ENCODE measurements around the gene MAD1L1. TPM values are rescaled to one million over a fixed set of nuclear protein-coding genes. Genes with fewer than 3 reads are reported as not detected.

The MAD1L1 gene
- total and polyA plus RNA-seq, 2 of the 8 experiments (the other 6 are each of a cell fraction or from before 2014, with no cell fraction given), result 40.4 to 44.6 TPM

DNA sequence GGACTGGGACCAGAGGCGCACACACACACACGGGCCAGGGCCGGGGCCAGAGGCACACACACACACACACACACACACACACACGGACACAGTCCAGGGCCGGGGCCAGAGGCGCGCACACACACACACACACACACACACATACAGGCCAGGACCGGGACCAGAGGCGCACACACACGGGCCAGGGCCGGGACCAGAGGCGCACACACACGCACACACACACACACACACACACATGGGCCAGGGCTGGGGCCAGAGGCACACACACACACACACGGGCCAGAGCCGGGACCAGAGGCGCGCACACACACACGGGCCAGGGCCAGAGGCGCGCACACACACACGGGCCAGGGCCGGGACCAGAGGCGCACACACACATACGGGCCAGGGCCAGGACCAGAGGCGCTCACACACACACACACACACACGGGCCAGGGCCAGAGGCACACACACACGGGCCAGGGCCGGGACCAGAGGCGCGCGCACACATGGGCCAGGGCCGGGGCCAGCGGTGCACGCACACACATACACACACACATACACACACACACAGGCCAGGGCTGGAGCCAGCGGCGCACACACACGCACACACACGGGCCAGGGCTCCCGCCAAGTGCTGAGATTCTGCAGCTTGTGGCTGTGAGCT lies 293.8 kb downstream of the MAD1L1 start (continued):
- TF ChIP-seq, protein P1, sequence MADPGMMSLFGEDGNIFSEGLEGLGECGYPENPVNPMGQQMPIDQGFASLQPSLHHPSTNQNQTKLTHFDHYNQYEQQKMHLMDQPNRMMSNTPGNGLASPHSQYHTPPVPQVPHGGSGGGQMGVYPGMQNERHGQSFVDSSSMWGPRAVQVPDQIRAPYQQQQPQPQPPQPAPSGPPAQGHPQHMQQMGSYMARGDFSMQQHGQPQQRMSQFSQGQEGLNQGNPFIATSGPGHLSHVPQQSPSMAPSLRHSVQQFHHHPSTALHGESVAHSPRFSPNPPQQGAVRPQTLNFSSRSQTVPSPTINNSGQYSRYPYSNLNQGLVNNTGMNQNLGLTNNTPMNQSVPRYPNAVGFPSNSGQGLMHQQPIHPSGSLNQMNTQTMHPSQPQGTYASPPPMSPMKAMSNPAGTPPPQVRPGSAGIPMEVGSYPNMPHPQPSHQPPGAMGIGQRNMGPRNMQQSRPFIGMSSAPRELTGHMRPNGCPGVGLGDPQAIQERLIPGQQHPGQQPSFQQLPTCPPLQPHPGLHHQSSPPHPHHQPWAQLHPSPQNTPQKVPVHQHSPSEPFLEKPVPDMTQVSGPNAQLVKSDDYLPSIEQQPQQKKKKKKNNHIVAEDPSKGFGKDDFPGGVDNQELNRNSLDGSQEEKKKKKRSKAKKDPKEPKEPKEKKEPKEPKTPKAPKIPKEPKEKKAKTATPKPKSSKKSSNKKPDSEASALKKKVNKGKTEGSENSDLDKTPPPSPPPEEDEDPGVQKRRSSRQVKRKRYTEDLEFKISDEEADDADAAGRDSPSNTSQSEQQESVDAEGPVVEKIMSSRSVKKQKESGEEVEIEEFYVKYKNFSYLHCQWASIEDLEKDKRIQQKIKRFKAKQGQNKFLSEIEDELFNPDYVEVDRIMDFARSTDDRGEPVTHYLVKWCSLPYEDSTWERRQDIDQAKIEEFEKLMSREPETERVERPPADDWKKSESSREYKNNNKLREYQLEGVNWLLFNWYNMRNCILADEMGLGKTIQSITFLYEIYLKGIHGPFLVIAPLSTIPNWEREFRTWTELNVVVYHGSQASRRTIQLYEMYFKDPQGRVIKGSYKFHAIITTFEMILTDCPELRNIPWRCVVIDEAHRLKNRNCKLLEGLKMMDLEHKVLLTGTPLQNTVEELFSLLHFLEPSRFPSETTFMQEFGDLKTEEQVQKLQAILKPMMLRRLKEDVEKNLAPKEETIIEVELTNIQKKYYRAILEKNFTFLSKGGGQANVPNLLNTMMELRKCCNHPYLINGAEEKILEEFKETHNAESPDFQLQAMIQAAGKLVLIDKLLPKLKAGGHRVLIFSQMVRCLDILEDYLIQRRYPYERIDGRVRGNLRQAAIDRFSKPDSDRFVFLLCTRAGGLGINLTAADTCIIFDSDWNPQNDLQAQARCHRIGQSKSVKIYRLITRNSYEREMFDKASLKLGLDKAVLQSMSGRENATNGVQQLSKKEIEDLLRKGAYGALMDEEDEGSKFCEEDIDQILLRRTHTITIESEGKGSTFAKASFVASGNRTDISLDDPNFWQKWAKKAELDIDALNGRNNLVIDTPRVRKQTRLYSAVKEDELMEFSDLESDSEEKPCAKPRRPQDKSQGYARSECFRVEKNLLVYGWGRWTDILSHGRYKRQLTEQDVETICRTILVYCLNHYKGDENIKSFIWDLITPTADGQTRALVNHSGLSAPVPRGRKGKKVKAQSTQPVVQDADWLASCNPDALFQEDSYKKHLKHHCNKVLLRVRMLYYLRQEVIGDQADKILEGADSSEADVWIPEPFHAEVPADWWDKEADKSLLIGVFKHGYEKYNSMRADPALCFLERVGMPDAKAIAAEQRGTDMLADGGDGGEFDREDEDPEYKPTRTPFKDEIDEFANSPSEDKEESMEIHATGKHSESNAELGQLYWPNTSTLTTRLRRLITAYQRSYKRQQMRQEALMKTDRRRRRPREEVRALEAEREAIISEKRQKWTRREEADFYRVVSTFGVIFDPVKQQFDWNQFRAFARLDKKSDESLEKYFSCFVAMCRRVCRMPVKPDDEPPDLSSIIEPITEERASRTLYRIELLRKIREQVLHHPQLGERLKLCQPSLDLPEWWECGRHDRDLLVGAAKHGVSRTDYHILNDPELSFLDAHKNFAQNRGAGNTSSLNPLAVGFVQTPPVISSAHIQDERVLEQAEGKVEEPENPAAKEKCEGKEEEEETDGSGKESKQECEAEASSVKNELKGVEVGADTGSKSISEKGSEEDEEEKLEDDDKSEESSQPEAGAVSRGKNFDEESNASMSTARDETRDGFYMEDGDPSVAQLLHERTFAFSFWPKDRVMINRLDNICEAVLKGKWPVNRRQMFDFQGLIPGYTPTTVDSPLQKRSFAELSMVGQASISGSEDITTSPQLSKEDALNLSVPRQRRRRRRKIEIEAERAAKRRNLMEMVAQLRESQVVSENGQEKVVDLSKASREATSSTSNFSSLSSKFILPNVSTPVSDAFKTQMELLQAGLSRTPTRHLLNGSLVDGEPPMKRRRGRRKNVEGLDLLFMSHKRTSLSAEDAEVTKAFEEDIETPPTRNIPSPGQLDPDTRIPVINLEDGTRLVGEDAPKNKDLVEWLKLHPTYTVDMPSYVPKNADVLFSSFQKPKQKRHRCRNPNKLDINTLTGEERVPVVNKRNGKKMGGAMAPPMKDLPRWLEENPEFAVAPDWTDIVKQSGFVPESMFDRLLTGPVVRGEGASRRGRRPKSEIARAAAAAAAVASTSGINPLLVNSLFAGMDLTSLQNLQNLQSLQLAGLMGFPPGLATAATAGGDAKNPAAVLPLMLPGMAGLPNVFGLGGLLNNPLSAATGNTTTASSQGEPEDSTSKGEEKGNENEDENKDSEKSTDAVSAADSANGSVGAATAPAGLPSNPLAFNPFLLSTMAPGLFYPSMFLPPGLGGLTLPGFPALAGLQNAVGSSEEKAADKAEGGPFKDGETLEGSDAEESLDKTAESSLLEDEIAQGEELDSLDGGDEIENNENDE (IDR thresholded peaks at IDR 0.05; ENCODE audit: insufficient replicate concordance, low read length), result no peak
- TF ChIP-seq CREB1 (IDR thresholded peaks at IDR 0.05) (no peak), SIN3A (conservative IDR thresholded peaks at IDR 0.05 in 1 of 2, IDR thresholded peaks at IDR 0.05 in 1 of 2; ENCODE audit: low read depth in 1 of 2, low read length in 2 of 2) (no peak), SP4 (IDR thresholded peaks at IDR 0.05; ENCODE audit: low read length) (no peak), SAP30 (IDR thresholded peaks at IDR 0.05; ENCODE audit: insufficient read depth, insufficient replicate concordance, low read length) (no peak), CHD1 (IDR thresholded peaks at IDR 0.05; ENCODE audit: low read depth, low read length) (no peak)
- TF ChIP-seq, protein P2, sequence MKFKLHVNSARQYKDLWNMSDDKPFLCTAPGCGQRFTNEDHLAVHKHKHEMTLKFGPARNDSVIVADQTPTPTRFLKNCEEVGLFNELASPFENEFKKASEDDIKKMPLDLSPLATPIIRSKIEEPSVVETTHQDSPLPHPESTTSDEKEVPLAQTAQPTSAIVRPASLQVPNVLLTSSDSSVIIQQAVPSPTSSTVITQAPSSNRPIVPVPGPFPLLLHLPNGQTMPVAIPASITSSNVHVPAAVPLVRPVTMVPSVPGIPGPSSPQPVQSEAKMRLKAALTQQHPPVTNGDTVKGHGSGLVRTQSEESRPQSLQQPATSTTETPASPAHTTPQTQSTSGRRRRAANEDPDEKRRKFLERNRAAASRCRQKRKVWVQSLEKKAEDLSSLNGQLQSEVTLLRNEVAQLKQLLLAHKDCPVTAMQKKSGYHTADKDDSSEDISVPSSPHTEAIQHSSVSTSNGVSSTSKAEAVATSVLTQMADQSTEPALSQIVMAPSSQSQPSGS (IDR thresholded peaks at IDR 0.05; ENCODE audit: low read length), result no peak
